22Rv1 (cell line): Measurements from ENCODE around the gene CLIP2.

Source experiments
- CTCF ChIP-seq: fragments of 450-650 bp; IDR thresholded peaks from 2 replicates; pipeline ENCODE4 v1.5.1; 2017; ENCODE audit warnings: mild to moderate bottlenecking
- ZFX ChIP-seq: fragments of 450-650 bp; IDR thresholded peaks from 2 replicates; pipeline ENCODE4 v1.6.1; 2017; ENCODE audit warnings: antibody characterized with exemption, borderline replicate concordance

- TF ChIP-seq CTCF, result no peak
- no peak for TF ChIP-seq ZFX
Measured at GRCh38 chr7:74412056-74412455, 122.8 kb downstream of the CLIP2 start.
